ENCODE measurements around the gene SCARB1. TPM values are rescaled to one million over a fixed set of nuclear protein-coding genes. Genes with fewer than 3 reads are reported as not detected.
A peak's percentile ranks its signal among the peaks of the same experiment; 100 is the strongest.

SCARB1 gene
- total and polyA plus RNA-seq, 2 of the 13 experiments (the other 11 are each of a cell fraction or from before 2014, with no cell fraction given) = 63.4 to 160 TPM

DNA sequence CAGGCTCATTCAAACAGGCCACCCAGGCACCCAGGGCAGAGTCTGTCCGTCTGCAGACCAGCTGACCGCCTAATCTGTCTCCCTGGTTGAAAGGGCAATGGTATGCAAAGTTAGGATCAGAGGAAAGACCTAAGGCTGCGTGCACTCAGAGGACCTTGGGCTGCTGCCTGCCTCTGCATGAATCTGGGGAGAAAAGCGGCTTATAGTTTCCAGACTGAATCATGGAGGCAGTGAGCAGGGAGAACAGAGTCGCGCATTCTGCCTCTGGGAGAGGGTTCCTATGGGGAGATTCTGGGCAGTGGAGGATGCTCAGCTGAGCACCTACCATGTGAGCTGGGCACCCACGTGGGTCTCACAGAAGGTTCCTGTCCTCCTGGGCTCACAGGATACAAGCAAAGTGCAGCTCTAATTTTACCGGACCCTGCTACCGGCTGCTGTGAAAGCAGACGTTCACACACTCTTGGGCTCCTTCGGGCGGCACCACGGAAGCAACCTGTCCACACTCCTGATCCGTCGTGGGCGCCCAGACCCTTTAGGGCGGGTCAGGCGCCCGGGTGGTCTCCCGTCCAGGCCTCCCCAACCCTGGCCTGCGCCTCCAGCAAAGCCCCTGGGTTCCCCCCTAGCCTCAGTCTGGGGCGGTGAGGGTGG, 772 bp downstream of the SCARB1 start (continued):
- TF ChIP-seq JUN (CRISPR knock-in tag; IDR thresholded peaks at IDR 0.05) = no peak
- TF ChIP-seq SAP130 (CRISPR knock-in tag; IDR thresholded peaks at IDR 0.05; ENCODE audit: low read depth) = peak; percentile 72
- no peak for TF ChIP-seq ZIK1 (CRISPR knock-in tag; IDR thresholded peaks at IDR 0.05; ENCODE audit: borderline replicate concordance, low read depth)
- TF ChIP-seq KDM3A (CRISPR knock-in tag; IDR thresholded peaks at IDR 0.05; ENCODE audit: low read depth) = no peak
- TF ChIP-seq FOSL2 (CRISPR knock-in tag; IDR thresholded peaks at IDR 0.05) = no peak
- TF ChIP-seq, protein P1, sequence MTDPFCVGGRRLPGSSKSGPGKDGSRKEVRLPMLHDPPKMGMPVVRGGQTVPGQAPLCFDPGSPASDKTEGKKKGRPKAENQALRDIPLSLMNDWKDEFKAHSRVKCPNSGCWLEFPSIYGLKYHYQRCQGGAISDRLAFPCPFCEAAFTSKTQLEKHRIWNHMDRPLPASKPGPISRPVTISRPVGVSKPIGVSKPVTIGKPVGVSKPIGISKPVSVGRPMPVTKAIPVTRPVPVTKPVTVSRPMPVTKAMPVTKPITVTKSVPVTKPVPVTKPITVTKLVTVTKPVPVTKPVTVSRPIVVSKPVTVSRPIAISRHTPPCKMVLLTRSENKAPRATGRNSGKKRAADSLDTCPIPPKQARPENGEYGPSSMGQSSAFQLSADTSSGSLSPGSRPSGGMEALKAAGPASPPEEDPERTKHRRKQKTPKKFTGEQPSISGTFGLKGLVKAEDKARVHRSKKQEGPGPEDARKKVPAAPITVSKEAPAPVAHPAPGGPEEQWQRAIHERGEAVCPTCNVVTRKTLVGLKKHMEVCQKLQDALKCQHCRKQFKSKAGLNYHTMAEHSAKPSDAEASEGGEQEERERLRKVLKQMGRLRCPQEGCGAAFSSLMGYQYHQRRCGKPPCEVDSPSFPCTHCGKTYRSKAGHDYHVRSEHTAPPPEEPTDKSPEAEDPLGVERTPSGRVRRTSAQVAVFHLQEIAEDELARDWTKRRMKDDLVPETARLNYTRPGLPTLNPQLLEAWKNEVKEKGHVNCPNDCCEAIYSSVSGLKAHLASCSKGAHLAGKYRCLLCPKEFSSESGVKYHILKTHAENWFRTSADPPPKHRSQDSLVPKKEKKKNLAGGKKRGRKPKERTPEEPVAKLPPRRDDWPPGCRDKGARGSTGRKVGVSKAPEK (CRISPR knock-in tag; IDR thresholded peaks at IDR 0.05; ENCODE audit: borderline replicate concordance) = no peak
- no peak for TF ChIP-seq ZNF7 (CRISPR knock-in tag; IDR thresholded peaks at IDR 0.05)
- TF ChIP-seq, protein P2, sequence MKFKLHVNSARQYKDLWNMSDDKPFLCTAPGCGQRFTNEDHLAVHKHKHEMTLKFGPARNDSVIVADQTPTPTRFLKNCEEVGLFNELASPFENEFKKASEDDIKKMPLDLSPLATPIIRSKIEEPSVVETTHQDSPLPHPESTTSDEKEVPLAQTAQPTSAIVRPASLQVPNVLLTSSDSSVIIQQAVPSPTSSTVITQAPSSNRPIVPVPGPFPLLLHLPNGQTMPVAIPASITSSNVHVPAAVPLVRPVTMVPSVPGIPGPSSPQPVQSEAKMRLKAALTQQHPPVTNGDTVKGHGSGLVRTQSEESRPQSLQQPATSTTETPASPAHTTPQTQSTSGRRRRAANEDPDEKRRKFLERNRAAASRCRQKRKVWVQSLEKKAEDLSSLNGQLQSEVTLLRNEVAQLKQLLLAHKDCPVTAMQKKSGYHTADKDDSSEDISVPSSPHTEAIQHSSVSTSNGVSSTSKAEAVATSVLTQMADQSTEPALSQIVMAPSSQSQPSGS (CRISPR knock-in tag; IDR thresholded peaks at IDR 0.05) = no peak
- TF ChIP-seq TCF12 (IDR thresholded peaks at IDR 0.05) = no peak
- TF ChIP-seq TCF12 (CRISPR knock-in tag; IDR thresholded peaks at IDR 0.05) = no peak
- TF ChIP-seq ZFP82 (CRISPR knock-in tag; IDR thresholded peaks at IDR 0.05; ENCODE audit: borderline replicate concordance) = 0 out of 2 replicates have a peak, but pooled peaks have one; percentile 14
- TF ChIP-seq, protein P3, sequence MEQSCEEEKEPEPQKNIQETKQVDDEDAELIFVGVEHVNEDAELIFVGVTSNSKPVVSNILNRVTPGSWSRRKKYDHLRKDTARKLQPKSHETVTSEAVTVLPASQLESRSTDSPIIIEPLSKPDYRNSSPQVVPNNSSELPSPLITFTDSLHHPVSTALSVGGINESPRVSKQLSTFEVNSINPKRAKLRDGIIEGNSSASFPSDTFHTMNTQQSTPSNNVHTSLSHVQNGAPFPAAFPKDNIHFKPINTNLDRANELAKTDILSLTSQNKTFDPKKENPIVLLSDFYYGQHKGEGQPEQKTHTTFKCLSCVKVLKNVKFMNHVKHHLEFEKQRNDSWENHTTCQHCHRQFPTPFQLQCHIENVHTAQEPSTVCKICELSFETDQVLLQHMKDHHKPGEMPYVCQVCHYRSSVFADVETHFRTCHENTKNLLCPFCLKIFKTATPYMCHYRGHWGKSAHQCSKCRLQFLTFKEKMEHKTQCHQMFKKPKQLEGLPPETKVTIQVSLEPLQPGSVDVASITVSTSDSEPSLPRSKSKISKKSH (CRISPR knock-in tag; IDR thresholded peaks at IDR 0.05; ENCODE audit: borderline replicate concordance) = no peak
- TF ChIP-seq, protein P4, sequence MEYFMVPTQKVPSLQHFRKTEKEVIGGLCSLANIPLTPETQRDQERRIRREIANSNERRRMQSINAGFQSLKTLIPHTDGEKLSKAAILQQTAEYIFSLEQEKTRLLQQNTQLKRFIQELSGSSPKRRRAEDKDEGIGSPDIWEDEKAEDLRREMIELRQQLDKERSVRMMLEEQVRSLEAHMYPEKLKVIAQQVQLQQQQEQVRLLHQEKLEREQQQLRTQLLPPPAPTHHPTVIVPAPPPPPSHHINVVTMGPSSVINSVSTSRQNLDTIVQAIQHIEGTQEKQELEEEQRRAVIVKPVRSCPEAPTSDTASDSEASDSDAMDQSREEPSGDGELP (IDR thresholded peaks at IDR 0.05; ENCODE audit: borderline replicate concordance, low read depth) = peak; percentile 87
- TF ChIP-seq, protein P5, sequence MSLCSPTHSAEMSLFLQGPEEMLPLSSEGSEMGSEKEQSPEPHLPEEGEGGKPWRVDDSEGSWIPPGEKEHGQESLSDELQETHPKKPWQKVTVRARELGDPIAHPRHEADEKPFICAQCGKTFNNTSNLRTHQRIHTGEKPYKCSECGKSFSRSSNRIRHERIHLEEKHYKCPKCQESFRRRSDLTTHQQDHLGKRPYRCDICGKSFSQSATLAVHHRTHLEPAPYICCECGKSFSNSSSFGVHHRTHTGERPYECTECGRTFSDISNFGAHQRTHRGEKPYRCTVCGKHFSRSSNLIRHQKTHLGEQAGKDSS (CRISPR knock-in tag; IDR thresholded peaks at IDR 0.05; ENCODE audit: borderline replicate concordance, low read depth) = 0 out of 2 replicates have a peak, but pooled peaks have one; percentile 0
- TF ChIP-seq, protein P6, sequence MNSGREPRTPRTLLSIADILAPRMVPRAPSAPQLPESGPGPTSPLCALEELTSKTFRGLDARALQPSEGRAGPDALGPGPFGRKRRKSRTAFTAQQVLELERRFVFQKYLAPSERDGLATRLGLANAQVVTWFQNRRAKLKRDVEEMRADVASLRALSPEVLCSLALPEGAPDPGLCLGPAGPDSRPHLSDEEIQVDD (CRISPR knock-in tag; IDR thresholded peaks at IDR 0.05; ENCODE audit: borderline replicate concordance) = no peak
- 0 out of 2 replicates have a peak, but pooled peaks have one; percentile 13 for TF ChIP-seq ZNF879 (CRISPR knock-in tag; IDR thresholded peaks at IDR 0.05)
- TF ChIP-seq ZNF460 (CRISPR knock-in tag; IDR thresholded peaks at IDR 0.05; ENCODE audit: borderline replicate concordance) = no peak
- TF ChIP-seq ZNF878 (CRISPR knock-in tag; IDR thresholded peaks at IDR 0.05) = no peak
